IPS-NIHi7 (cell line): ENCODE measurements around the gene SCAMP3.

ENCODE experiments used
- DNase-seq: peaks from one replicate; pipeline ENCODE4 v3.0.0; 2012; ENCODE audit warnings: mixed read lengths; ENCODE audit errors: extremely low spot score

Gene SCAMP3

GRCh38 chr1:155285631-155286044 lies 23.5 kb upstream of the SCAMP3 start:
- DNase-seq = no peak

GRCh38 chr1:155285063-155285462 lies 22.9 kb upstream of the SCAMP3 start:
- no peak for DNase-seq

- DNase-seq = no peak
These were observed 22.3 kb upstream of the SCAMP3 start for GRCh38 chr1:155284476-155284875.

GRCh38 chr1:155282488-155283091 lies 20.4 kb upstream of the SCAMP3 start:
- DNase-seq = no peak

GRCh38 chr1:155279268-155279667 lies 17.1 kb upstream of the SCAMP3 start:
- no peak for DNase-seq

GRCh38 chr1:155278689-155279160 lies 16.6 kb upstream of the SCAMP3 start:
- DNase-seq = no peak

- peak; percentile 98 for DNase-seq
These were observed 15.9 kb upstream of the SCAMP3 start for GRCh38 chr1:155277902-155278688.

GRCh38 chr1:155277070-155277901 lies 15.1 kb upstream of the SCAMP3 start, which contains the start of gene HCN3:
TSS of gene HCN3 (plus strand) at chr1:155277463. CDS start at chr1:155277591, 128 bp downstream.
- peak; percentile 98 for DNase-seq

- DNase-seq = peak; percentile 95
These were observed 11.4 kb upstream of the SCAMP3 start, which contains the start of gene CLK2 for GRCh38 chr1:155273343-155274245. TSS of gene CLK2 (minus strand) at chr1:155273504. CDS start at chr1:155270977, 2,527 bp downstream.

- DNase-seq = peak; percentile 51
These were observed 10.5 kb upstream of the SCAMP3 start for GRCh38 chr1:155272466-155273342.

- no peak for DNase-seq
These were observed 7.2 kb upstream of the SCAMP3 start for GRCh38 chr1:155269381-155269780.

GRCh38 chr1:155268630-155269029 lies 6.5 kb upstream of the SCAMP3 start:
- DNase-seq = no peak

- DNase-seq = no peak
These were observed 5.2 kb upstream of the SCAMP3 start for GRCh38 chr1:155267373-155267772.

GRCh38 chr1:155266553-155266952 lies 4.4 kb upstream of the SCAMP3 start:
- no peak for DNase-seq

GRCh38 chr1:155263067-155263466 lies 907 bp upstream of the SCAMP3 start:
- no peak for DNase-seq

- no peak for DNase-seq
These were observed 688 bp downstream of the SCAMP3 start for GRCh38 chr1:155261493-155261851.

GRCh38 chr1:155260276-155260675 lies 1.9 kb downstream of the SCAMP3 start:
- DNase-seq = no peak

GRCh38 chr1:155256058-155256852 lies 5.9 kb downstream of the SCAMP3 start:
- no peak for DNase-seq
